IPS DF 19.7 (cell line): ENCODE data around the gene DLGAP4.

Source experiments
- DNase-seq: peaks from one replicate; pipeline ENCODE4 v3.0.0-alpha.2; 2013; ENCODE audit warnings: low read depth, low spot score

The DLGAP4 gene

DNA sequence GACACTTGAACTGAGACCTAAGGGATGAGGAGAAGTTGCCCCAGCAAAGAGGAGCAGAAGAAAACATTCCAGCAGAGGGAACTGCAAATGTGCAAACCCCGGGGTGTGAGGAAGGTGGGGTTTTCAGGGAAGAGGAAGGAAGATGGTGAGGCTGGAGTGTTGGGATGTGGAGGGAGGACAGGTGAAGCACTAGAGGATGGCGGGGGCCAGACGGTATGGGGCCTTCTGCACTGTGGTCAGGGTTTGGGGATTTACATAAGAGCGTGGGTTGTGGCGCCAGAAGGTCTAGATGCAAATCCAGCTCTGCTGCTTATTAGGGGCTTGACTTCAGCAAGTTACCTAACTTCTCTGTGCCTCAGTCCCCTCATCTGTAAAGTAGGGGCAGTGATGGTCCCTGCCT is 16.0 kb downstream of the DLGAP4 start:
- no peak for DNase-seq

GRCh38 chr20:36330091-36330490 is 24.0 kb downstream of the DLGAP4 start:
- DNase-seq = no peak

GRCh38 chr20:36331209-36331608 is 25.1 kb downstream of the DLGAP4 start:
- no peak for DNase-seq

DNA sequence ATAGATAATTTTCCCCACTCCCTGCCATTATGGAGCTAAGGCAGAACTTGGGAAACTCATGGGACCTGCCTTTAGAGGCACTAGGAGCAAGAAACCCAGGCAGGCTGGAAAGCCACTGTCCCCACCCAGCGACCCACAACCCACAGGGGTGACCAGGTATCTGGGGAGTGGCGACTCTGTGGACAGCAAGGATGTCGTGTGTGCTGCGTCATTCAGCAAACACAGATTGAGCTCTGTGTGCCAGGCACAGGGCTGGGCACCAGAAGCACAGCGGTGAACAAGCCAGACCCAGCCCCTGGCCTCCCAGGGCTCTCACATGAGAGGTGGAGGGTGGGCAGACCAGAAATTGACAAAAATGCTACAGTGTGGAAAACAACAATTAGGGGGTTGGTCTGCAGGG is 27.7 kb downstream of the DLGAP4 start:
- DNase-seq = no peak

- no peak for DNase-seq
These were observed 28.4 kb downstream of the DLGAP4 start for GRCh38 chr20:36334281-36335205.

DNA sequence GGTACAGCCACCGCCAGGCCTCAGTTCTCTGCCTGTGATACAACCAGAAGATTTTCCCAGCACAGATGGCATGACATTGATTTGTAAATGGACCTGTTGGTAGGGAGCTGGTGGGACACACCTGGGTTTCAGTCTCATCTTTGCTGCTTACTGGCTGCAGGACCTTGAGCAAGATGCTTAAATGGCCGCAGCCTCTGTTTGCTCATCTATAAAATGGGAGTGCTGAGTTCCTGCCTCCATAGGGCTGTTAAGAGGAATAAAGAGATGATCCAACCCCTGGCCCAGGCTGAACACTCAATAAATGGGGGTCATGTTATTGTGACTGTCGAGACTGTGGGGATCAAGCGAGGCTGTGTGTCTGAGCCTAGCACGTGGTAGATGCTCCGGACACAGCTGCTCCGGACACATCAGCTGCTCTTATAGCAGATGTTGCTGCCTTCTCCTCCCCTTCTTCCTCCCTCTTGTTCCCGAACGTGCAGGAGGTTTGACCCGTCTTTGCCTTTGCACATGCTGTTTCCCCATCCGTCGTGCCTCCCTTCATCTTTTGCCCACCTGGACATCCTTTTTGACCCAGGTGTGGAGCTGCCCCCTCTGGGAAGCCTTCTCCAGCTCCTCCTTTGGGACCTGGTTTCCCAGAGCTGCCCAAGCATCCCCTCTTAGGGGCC is 29.2 kb downstream of the DLGAP4 start:
- DNase-seq = no peak

- DNase-seq = no peak
These were observed 30.1 kb downstream of the DLGAP4 start for GRCh38 chr20:36336204-36336603.

DNA sequence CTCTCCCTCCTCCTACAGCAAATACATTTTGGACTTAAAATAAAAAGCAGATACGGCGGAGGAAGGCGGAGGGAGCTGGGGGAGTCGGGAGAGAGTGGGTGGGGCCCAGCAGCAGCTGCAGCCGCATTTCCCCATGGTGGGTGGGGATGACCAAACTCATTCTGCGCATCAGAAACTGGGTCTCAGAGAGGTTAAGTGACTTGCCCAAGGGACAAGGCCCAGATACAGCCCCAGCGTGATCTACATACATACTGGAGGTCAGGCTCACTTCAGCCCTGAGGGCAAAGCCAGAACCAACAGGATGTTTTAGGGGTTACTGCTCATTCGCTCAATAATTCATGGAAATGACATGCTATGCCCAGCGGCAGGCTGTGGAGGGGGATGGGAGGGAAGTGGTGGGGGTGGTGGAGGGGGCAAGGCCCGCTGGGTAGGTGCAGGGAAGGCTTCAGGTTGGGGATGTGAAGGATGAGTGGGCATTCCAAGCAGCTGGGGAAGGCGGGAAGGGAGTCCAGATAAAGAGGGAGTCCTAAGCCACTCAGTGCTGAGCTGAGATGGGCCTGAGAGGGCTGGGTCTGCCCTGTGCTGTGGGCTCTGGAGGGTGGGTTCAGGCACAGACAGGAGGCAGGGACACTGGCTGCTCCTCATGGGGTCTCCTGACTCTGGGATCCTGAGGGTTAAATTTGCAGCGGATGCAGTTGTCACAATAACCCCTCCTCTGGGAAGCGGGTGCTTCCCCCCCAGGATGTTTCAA is 31.0 kb downstream of the DLGAP4 start:
- no peak for DNase-seq

DNA sequence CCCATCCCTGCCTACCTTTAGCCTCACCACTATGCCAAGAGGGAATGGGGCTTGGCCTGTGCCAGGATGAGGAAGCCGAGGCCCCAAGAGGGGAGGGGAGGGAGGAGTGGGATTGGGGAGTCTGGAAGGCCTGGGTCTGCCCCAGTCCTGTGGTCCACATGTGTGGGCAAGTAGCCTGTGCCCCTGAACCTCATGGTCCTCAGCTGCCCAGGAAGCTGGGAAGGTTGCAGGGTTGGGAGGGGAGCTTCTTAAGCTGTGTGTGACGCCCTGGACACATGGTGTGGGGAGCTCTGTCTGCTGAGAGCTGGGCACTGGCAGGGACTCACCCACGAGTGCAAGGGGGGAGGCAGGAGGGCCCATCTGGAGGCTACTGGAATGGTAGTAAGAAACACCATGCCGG is 31.7 kb downstream of the DLGAP4 start:
- DNase-seq = no peak

- no peak for DNase-seq
These were observed 33.8 kb downstream of the DLGAP4 start for GRCh38 chr20:36339646-36340592.

GRCh38 chr20:36340593-36340990 is 34.5 kb downstream of the DLGAP4 start:
- DNase-seq = no peak

DNA sequence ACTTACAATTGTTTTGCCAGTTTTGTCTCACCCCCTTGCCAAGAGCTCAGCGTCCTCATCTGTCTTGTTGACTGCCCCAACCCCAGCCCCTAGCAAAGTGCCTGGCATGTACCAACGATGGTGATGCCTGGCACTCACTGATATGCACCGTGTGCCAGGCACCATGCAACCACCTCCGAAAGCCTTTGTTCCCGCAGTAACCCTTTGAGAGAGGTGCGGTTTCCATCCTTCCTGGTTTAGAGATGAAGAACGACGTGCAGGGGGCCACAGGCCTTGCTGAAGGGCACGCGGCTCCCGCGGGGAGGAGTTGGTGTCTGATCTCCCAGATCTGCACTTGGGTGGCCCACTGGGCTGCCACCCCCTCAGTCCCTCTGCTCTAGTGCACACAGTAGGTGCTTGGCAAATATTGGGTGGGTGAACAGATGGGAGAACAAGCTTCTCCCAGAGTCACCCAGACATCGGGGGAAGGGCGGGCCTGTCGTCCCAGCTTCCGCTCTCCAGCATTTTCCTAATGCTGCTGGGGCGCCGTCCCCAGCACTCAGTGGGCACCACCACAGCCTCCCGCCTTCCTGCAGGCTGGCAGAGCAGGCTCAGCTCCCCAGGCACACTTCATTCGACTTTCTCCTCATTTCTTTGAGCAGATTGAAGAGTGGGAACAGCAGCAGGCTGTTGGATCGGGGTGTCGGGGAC is 35.3 kb downstream of the DLGAP4 start:
- no peak for DNase-seq

- no peak for DNase-seq
These were observed 36.4 kb downstream of the DLGAP4 start for GRCh38 chr20:36342331-36343120.

- no peak for DNase-seq
These were observed 37.5 kb downstream of the DLGAP4 start for GRCh38 chr20:36343641-36344040.

- DNase-seq = peak; percentile 54
These were observed 38.5 kb downstream of the DLGAP4 start for GRCh38 chr20:36344517-36345132.

- no peak for DNase-seq
These were observed 40.1 kb downstream of the DLGAP4 start for GRCh38 chr20:36346256-36346655.

DNA sequence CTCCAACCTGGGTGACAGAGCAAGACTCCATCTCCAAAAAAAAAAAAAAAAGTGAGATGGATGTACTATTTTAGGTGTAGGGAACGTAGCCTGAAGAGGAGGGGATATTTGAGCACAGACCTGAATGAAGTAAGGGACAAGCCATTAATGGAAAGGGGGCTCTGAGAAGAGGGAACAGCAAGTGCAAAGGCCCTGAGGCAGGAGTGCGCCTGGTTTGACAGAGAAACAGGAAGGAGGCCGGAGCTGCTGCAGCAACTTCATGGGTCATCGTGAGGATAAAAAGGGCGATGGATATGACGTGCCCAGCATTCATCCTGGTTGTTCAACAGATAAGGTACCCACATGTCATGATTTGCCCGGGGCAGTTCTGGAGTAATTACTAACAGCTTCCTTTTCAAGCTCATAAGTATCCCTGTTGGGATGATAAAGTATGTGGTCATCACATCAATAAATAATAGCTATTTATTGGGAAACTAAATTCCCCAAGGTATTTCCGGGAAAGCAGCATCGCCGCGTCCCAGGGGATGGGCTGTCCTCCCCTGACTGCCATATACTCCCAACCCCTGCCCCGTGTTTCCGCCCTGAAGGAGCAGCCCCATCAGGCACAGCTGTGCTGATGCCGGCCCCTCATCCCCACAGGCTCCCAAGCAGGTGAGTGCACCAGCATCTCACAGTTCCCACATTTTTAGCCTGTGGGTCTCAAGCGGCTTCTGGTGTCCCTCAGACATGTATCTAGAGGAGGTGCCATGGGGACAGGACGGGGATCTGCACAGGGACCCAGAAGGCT is 43.4 kb downstream of the DLGAP4 start:
- no peak for DNase-seq

DNA sequence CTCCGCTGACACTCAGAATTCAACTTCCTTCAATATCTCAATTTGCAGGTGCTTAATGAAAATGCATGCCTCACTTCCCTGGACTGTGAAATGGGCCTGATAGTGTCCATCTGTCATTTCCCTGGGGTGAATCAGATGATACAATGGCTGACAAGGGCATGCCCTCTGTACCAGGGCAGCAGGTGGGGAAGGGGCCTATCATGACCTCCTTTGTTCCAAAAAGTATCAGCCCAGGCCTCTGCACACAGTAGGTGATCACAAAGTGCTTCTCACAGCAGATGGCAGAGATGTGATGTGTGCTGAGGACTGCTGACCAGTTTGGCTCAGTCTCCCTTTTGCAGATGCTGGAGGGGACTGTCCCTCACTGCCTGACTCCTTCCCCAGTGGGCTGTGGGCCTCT is 44.3 kb downstream of the DLGAP4 start:
- DNase-seq = no peak

GRCh38 chr20:36351937-36352336 is 45.8 kb downstream of the DLGAP4 start:
- DNase-seq = no peak
